T1000 (cell line): ENCODE data around the gene RSRP1.

Experiments used
- DNase-seq: peaks from one replicate; lab custom pipeline; 2025; ENCODE audit warnings: mixed read lengths; lab: John Stamatoyannopoulos, UW

RSRP1 gene

DNA sequence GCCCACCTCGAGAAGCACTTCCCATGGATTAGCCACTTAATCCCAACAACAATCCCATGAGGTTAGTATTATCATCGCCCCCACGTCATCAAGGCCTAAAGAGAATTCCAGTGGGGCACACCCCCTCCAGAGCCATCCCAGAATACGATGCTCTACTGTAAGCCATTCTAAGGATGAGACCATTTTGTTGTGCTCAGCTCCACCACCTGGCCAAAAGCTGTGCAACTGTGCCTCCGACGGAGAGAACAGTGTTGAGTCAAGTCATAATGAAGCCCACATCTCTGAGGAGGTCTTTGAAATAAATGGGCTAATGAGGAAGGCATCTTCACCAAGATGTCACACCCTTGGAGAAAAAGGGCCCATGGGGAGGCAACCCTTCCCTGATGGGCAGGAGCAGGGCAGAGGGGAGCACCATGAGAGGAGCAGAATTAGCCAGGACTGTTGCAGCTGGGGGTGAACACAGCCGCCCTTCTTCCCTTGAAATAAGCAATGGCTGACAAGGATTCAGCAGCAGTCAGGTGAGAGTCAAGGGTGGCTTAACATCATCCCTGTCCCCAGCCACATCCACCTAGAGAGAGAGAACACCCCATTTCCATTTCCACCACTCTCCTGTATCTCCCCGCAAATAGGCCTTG lies 29.5 kb downstream of the RSRP1 start:
- DNase-seq = no peak

DNA sequence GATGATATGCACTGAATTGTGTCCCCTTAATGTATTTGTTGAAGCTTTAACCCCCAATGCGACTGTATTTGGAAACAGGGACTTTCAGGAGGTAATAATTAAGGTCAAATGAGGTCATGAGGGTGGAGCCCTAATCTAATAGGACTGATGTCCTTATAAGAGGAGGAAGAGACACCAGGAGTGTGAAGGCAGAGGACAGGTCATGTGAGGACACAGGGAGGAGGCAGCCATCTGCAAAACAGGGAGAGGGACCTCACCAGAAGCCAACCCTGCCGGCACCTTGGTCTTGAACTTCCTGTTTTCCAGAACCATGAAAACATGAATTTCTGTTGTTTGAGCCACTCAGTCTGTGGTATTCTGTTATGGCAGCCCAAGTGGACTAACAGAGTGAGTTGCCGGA lies 30.2 kb downstream of the RSRP1 start:
- no peak for DNase-seq

DNA sequence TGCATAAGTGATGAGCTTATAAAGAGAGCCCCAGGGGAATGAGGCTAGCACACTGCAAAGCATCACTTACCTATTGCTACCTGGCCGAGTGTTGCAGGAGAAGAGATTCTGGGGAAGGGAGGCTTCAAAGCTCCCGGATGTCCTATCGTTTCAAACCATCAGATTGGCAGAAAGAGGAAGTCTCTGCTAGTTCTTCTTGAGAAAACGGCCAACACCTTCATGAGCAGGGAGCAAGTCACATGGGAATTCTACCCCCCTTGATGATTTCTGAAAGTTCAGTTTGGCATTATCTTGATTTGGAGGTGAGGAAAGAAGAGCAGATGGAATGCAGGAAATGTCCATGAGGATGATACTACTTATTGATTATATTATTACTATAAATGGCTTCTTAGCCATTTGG lies 31.1 kb downstream of the RSRP1 start:
- no peak for DNase-seq

DNA sequence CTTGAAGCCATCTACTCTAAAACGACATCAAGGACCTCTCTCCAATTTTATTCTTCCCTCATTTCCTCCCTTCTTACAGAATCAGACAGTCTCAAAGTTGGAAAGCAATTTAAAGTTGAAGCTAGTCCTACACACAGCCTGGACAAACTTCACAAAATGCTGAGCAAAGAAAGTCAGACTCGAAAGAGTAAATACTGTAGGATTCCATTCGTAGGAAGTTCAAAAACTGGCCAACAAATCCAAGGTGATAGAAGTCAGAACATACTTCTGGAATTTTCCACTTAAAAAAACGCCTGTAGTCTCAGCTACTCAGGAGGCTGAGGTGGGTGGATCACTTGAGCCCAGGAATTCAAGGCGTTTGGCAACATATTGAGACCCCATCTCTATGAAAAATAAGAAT lies 34.5 kb downstream of the RSRP1 start:
- no peak for DNase-seq

DNA sequence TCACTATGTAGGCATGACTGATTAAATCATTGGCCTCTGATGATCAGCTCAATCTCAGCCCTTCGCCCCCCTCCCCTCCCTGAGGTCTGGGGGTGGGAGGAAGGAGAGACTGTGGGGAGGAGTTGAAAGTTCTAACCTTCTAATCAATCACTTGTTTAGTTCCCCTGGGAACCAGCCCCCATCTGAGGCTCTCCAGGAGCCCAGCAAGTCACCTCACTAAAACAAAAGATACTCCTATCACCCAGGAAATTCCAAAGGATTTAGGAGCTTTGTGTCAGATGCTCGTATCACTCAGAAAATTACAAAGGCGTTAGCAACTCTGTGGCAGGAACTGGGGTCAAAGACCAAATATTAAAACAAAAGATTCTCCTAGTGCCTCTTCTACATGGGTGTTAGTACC lies 36.5 kb downstream of the RSRP1 start:
- DNase-seq = no peak

- no peak for DNase-seq
These were observed 37.7 kb downstream of the RSRP1 start for GRCh38 chr1:25209516-25209915.

- no peak for DNase-seq
These were observed 38.6 kb downstream of the RSRP1 start for GRCh38 chr1:25208561-25209222.

GRCh38 chr1:25208092-25208491 lies 39.2 kb downstream of the RSRP1 start:
- no peak for DNase-seq

DNA sequence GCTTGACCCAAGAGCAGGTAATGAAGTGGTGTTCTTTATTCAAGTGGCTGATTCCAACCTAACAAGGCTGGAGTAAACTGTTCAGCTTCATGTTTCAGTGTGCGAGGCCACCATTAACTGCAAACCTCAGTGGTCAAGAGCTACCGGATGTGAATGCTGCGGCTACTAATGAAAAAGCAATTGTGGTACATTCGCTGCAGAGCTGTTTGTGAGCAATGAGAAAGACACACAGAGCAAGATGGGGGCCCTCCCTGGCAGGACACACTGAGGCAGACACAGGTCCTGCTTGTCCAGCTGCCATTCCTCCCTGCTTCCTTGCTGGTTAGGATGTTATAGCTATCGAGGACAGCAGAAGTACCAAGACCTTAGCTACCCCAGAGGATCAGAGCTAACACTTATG lies 41.1 kb downstream of the RSRP1 start:
- no peak for DNase-seq

DNA sequence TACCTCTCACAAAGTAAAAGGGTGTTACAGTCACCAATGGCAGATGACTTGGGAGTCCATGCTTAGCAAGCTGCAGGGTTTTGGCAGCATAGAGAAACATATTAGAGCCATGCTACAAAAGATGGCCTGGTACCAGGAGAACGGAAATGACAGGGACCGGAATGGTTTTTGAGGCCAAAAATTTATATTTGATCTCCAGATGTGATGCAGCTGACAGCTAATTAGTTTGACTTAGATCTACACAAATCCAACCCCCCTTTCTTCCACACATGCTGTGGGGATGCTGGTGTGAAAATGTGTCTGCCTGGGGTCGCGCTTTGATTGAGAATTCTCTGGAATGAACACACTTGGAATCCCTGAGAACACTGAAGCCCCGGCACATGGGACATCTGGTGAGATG lies 41.5 kb downstream of the RSRP1 start:
- DNase-seq = no peak

DNA sequence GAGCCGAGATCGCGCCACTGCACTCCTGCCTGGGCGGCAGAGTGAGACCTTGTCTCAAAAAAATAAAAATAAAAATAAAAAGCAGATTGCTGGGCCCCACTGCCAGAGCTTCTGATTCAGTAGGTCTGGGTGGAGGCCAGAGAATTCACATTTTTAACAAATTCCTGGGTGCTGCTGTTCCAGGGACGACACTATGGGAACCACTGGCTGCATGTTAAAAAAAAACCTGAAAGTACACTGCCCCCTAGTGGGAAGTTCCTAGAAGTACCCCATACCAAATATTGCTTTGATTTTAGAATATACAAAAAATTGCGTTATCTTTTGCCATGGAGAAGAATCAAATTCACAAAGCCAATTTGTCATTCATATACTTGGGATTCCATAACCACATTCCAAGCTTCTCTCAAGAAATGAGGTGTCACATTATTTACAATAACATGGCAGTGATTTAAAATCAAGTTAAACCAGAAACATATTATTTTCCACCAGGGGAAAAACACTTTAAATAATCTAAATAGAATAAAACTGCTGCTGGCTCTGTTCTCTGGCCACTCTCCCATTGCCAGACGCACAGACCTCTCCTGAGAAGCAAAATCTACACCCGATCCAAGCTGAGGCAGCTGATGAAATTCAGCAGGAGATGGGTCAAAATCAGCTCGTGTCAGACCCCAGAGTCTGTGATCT lies 42.3 kb downstream of the RSRP1 start:
- no peak for DNase-seq

DNA sequence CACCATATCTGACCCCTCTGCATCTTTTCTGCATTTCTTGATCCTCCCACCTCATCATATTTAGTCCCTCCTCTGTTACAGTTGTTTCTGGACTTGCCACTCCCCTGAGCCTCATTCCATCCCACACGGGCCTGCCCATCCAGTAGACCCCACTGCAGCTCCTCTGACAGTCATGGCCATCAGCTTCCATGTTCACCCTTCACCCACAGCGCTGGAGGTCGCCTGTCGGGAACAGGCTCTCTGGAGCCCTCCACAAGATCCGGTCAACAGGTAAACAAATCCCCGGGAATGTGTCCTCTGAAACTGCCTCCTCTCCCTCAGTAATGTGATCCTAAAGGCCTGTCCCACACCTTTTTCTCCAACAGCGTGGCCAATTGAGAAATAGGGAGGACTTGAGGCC lies 46.2 kb downstream of the RSRP1 start:
- no peak for DNase-seq

DNA sequence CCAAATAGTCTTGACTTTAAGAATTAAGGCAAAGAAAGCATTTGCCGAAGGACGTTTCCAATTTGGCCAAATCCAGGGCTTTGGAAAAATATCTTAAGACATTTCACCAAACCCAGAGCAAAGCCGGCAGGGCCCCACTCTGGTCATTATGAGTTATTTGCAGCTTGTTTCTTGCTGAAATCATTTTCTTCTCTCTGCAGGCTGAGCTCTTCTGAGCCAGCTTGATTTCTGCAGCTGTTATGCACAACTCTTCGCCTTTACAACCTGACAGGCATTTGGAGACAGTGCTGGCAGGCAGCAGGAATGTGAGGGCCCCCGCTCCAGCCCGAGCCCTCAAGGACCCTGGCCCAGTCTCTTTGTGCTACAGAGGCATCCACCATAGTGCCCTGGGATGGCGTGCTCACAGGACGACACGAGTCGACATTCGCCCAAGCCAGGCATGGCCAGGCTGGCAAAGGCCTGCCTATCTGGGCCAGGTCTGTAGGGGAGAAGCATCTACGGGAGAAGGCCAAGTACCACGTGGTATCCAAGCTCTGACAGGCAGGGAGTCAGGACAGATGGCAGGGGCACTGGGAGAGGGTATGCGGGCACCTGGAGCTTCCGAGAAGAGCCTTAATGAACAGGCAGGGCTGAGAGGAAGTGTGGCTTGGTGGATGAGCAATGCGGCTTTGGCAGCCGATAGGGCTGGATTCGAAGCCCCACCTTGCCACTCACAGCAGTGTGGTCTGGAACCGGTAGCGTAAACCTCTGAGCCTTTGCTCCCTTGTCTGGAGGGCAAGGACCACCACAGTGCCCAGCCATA lies 47.2 kb downstream of the RSRP1 start:
- DNase-seq = no peak

DNA sequence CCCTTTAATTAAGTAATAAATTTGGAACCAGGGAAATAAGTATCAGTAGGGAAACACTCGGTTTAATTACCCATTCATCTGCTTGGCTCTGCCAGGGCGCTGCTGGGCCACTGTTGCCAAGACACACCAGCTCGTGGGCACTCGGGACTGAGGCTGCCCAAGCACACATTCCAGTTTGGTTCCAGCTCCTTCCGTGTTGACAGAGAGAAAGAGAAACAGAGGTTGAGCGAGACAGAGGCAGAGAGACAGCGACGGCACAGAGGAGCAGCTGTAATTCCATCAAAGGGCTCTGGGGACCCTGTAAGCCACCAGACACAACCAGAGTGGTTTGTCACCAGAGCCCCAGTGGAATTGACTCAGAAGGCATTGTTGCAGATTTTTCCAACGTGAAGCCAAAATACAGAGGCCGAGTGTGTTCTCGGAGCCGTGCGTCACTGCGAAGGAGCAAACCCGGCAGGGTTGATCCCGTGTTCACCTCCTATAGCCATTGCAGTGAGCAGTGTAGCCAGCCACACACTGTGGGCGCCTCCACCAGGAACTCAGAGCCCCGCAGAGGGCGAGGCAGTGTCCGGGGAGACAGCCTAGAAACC lies 48.5 kb downstream of the RSRP1 start:
- DNase-seq = no peak

DNA sequence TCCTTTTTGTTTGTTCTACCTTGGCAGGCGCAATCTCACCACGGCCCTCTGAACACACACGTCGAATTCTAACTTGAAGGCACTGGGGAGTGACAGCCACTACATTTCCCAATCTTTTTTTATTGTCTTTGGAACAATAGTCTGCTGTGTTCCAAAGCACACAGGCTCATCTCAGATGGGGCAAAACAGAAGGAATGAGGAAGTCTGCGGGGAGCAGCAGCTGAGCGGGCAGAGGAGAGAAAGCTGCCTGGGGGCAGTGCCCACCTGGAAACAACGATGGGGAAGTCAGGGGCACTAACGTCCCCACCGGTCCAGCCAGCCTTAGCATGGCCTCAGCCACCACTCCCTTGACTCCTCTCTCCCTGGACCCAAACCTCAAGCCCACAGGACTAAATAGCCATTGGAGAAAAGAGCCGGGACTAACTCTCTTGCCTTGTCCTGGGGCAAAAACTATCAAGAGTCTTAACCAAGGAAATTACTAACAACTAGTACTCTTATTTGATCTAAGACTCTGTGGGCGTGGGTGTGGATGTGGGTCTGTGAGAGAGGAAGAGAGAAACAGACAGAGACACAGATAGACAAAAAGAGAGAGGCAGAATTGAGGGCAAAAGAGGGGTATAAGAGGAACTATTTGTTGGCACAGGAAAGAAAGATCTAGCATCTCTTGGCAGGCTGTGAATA lies 49.1 kb downstream of the RSRP1 start:
- no peak for DNase-seq

- no peak for DNase-seq
These were observed 49.8 kb downstream of the RSRP1 start for GRCh38 chr1:25197235-25197975.

DNA sequence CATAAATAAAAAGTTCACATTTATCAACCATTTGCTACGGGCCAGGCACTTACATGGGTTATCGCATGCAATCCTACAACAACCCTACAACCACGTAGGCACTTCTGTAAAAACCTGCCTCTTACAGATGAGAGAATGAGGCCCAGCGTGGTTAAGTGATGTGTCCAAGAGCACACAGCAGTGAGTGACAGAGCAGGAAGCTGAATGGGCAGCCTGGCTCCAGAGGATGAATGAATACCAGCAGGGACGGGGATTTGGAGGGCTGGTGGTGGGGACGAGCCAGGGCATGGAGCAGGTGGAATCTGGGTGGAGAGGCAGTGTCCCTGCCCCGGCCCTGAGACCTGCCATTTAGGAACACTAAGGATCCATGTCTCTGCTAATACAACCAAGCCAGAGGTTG lies 50.4 kb downstream of the RSRP1 start:
- no peak for DNase-seq

GRCh38 chr1:25195835-25196234 lies 51.4 kb downstream of the RSRP1 start:
- no peak for DNase-seq

- no peak for DNase-seq
These were observed 52.7 kb downstream of the RSRP1 start for GRCh38 chr1:25194572-25195020.

DNA sequence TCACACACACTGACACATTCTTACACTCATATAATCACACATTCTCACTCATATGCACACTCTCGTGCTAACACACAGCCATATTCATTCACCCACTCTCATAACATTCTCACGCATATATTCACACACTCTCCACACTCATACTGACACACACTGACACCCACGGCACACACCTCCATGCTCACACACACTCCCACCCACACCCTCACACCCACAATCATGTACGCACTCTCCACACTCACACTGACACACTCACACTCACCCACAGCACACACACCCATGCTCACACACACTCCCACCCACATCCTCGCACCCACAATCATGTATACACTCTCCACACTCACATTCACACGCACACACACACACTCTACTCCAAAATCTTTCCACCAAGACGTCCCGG lies 53.2 kb downstream of the RSRP1 start:
- DNase-seq = no peak

- no peak for DNase-seq
These were observed 54.0 kb downstream of the RSRP1 start for GRCh38 chr1:25193229-25193628.
